H9 (cell line): ENCODE data around the gene AGK. TPM values are rescaled to one million over a fixed set of nuclear protein-coding genes. Genes with fewer than 3 reads are reported as not detected.

Experiments used
- DNase-seq: peaks from one replicate; pipeline ENCODE4 v3.0.0-alpha.2; 2017
- H2AFZ ChIP-seq: one replicate; pipeline ENCODE4 v1.6.1; 2013; ENCODE audit warnings: mild to moderate bottlenecking, low read length, control low read depth, moderate library complexity
- H2AK5ac ChIP-seq: 2 replicates; pipeline ENCODE4 v1.6.1; 2013; ENCODE audit warnings: low read length, control low read depth, mixed read lengths; ENCODE audit not compliant: insufficient read length
- H2BK120ac ChIP-seq: one replicate; pipeline ENCODE4 v1.6.1; 2013; ENCODE audit warnings: low read depth, mild to moderate bottlenecking, low read length, control low read depth, inconsistent platforms; ENCODE audit not compliant: poor library complexity, severe bottlenecking
- H2BK12ac ChIP-seq: 2 replicates; pipeline ENCODE4 v1.6.1; 2013; ENCODE audit warnings: low read length, control low read depth, mixed read lengths, low read depth; ENCODE audit not compliant: insufficient read length
- H2BK15ac ChIP-seq: 2 replicates; pipeline ENCODE4 v1.6.1; 2013; ENCODE audit warnings: low read depth, low read length, control low read depth
- H2BK20ac ChIP-seq: one replicate; pipeline ENCODE4 v1.6.1; 2013; ENCODE audit warnings: low read depth, mild to moderate bottlenecking, low read length, control low read depth, inconsistent platforms; ENCODE audit not compliant: poor library complexity, severe bottlenecking
- H2BK5ac ChIP-seq: 2 replicates; pipeline ENCODE4 v1.6.1; 2013; ENCODE audit warnings: low read length, control low read depth, mixed read lengths; ENCODE audit not compliant: insufficient read length
- H3K14ac ChIP-seq: 2 replicates; pipeline ENCODE4 v1.6.1; 2013; ENCODE audit warnings: low read length, control low read depth; ENCODE audit not compliant: insufficient read depth
- H3K18ac ChIP-seq: 2 replicates; pipeline ENCODE4 v1.6.1; 2013; ENCODE audit warnings: low read depth, mild to moderate bottlenecking, mixed read lengths, low read length, control low read depth; ENCODE audit not compliant: insufficient read length
- H3K23ac ChIP-seq: 2 replicates; pipeline ENCODE4 v1.6.1; 2013; ENCODE audit warnings: low read length, control low read depth, mixed read lengths, low read depth; ENCODE audit not compliant: insufficient read length
- H3K23me2 ChIP-seq: 2 replicates; pipeline ENCODE4 v1.6.1; 2013; ENCODE audit warnings: low read depth, mild to moderate bottlenecking, mixed read lengths, low read length, control low read depth; ENCODE audit not compliant: insufficient read length, poor library complexity, severe bottlenecking
- H3K27ac ChIP-seq: 2 replicates; pipeline ENCODE4 v1.5.1; 2013; ENCODE audit warnings: low read length, control low read depth, mixed read lengths, low read depth; ENCODE audit not compliant: insufficient read length
- H3K27me3 ChIP-seq: 2 replicates; pipeline ENCODE4 v1.6.1; 2013; ENCODE audit warnings: low read length, control low read depth, inconsistent platforms; ENCODE audit not compliant: insufficient read depth
- H3K4ac ChIP-seq: 2 replicates; pipeline ENCODE4 v1.6.1; 2013; ENCODE audit warnings: low read depth, mild to moderate bottlenecking, control low read depth, inconsistent platforms, low read length, moderate library complexity
- H3K4me1 ChIP-seq: 2 replicates; pipeline ENCODE4 v1.6.1; 2013; ENCODE audit warnings: low read length, control low read depth, inconsistent platforms; ENCODE audit not compliant: insufficient read depth
- H3K4me2 ChIP-seq: 2 replicates; pipeline ENCODE4 v1.6.1; 2013; ENCODE audit warnings: low read length, control low read depth, mixed read lengths; ENCODE audit not compliant: insufficient read length, insufficient read depth
- H3K56ac ChIP-seq: 2 replicates; pipeline ENCODE4 v1.6.1; 2013; ENCODE audit warnings: low read depth, mild to moderate bottlenecking, mixed read lengths, low read length, control low read depth; ENCODE audit not compliant: insufficient read length
- H3K79me1 ChIP-seq: 2 replicates; pipeline ENCODE4 v1.6.1; 2013; ENCODE audit warnings: low read depth, mild to moderate bottlenecking, moderate library complexity, low read length, control low read depth, inconsistent platforms; ENCODE audit not compliant: insufficient read depth, poor library complexity, severe bottlenecking
- H3K79me2 ChIP-seq: 2 replicates; pipeline ENCODE4 v1.6.1; 2013; ENCODE audit warnings: low read length, control low read depth, inconsistent platforms; ENCODE audit not compliant: insufficient read depth
- H3K9ac ChIP-seq: 2 replicates; pipeline ENCODE4 v1.6.1; 2013; ENCODE audit warnings: low read length, control low read depth, mixed read lengths; ENCODE audit not compliant: insufficient read length; ENCODE audit errors: extremely low read depth
- H3K9me3 ChIP-seq: one replicate; pipeline ENCODE4 v1.6.1; 2013; ENCODE audit warnings: low read depth, low read length, inconsistent platforms; ENCODE audit not compliant: control insufficient read depth
- H3T11ph ChIP-seq: one replicate; pipeline ENCODE4 v1.6.1; 2013; ENCODE audit warnings: mild to moderate bottlenecking, low read length, control low read depth, inconsistent platforms
- H4K20me1 ChIP-seq: one replicate; pipeline ENCODE4 v1.6.1; 2013; ENCODE audit not compliant: control insufficient read depth, insufficient read length, insufficient read depth
- H4K5ac ChIP-seq: 2 replicates; pipeline ENCODE4 v1.6.1; 2013; ENCODE audit warnings: low read depth, mild to moderate bottlenecking, mixed read lengths, low read length, control low read depth; ENCODE audit not compliant: insufficient read length
- H4K8ac ChIP-seq: replicated peaks from 2 replicates; pipeline ENCODE4 v1.6.1; 2013; ENCODE audit warnings: low read length, control low read depth, mixed read lengths, low read depth; ENCODE audit not compliant: insufficient read length
- H4K91ac ChIP-seq: 2 replicates; pipeline ENCODE4 v1.6.1; 2013; ENCODE audit warnings: low read depth, mild to moderate bottlenecking, moderate library complexity, mixed read lengths, low read length, control low read depth; ENCODE audit not compliant: insufficient read length
- H3K27ac Mint-ChIP-seq, 3 experiments: 2 replicates in 2 of 3; 3 replicates in 1 of 3; pipeline ENCODE4 v1.8.0; 2020 to 2021; ENCODE audit warnings: mixed read lengths in 3 of 3, mild to moderate bottlenecking in 1 of 3, moderate library complexity in 1 of 3
- H3K27me3 Mint-ChIP-seq: 2 replicates; pipeline ENCODE4 v1.8.0; 2021; ENCODE audit warnings: low read depth, mild to moderate bottlenecking, moderate library complexity, mixed read lengths
- H3K36me3 Mint-ChIP-seq, 3 experiments: 2 replicates in 2 of 3; 3 replicates in 1 of 3; pipeline ENCODE4 v1.8.0; 2020 to 2021; ENCODE audit warnings: low read depth in 3 of 3, mixed read lengths in 3 of 3; ENCODE audit not compliant: insufficient read depth in 1 of 3
- H3K4me1 Mint-ChIP-seq, 2 experiments: 2 replicates each; pipeline ENCODE4 v1.8.0; 2020; ENCODE audit warnings: mixed read lengths in 2 of 2
- H3K4me3 Mint-ChIP-seq, 2 experiments: 2 replicates in 1 of 2; 3 replicates in 1 of 2; pipeline ENCODE4 v1.8.0; 2020 to 2021; ENCODE audit warnings: mild to moderate bottlenecking in 2 of 2, mixed read lengths in 2 of 2, moderate library complexity in 1 of 2
- H3K9me3 Mint-ChIP-seq, 2 experiments: 2 replicates in 1 of 2; 3 replicates in 1 of 2; pipeline ENCODE4 v1.8.0; 2020; ENCODE audit warnings: mild to moderate bottlenecking in 2 of 2, mixed read lengths in 2 of 2, moderate library complexity in 1 of 2
- WGBS: extraction: QIAGEN DNeasy Blood & Tissue Kit; methylation state at CpG from one replicate; pipeline ENCODE4 v1.1.7; 2013; ENCODE audit warnings: missing lambda C conversion rate, low lambda C conversion rate, mixed read lengths; ENCODE audit not compliant: insufficient read length; ENCODE audit errors: extremely low coverage; 5-methylcytosine and 5-hydroxymethylcytosine counted together
- total RNA-seq: library from RNA; stranded (reverse); gene quantifications from 2 replicates; pipeline ENCODE4 v1.2.1, GENCODE V29; 2021
- TF ChIP-seq, protein P1 (sequence below): fragments of 200-600 bp; sonication (generic); conservative IDR thresholded peaks from 3 replicates; pipeline ENCODE4 v1.8.0; 2021; ENCODE audit warnings: antibody characterized with exemption, mild to moderate bottlenecking

Gene AGK
- total RNA-seq, 1 experiment from 2014 or later: 35.1 TPM

DNA sequence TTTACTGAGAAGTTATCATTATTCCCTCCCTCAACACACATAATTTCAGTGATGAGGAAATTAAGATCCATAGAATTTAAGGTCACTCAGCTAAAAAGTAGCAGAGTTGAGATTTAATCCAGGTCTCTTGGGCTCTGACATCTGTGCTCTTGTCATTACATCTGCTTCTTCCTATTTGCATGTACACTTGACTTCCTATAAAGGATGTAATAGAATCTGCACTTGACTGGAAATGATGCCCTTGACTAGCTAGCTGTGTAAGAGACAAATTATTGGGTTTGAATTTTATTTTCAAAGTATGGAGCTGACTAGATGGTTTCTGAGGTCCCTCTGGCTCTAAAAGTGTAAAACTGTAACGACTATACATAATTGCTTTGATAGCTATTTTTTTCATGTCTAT is 59.5 kb downstream of the AGK start:
- no peaks in the 10 kb centered on the region for H3K23me2 ChIP-seq
- no peak overlapping the region for H4K8ac ChIP-seq
- no peak overlapping the region for H3K4ac ChIP-seq
- WGBS: no CpG with 5 or more reads among the region's 1 CpG
- no peaks in the 10 kb centered on the region for H3K27me3 ChIP-seq
- H3K9ac ChIP-seq: no peak overlapping the region
- no peak overlapping the region for H3K4me2 ChIP-seq
- H3K4me1 ChIP-seq: no peaks in the 10 kb centered on the region
- no peaks in the 10 kb centered on the region for H4K20me1 ChIP-seq
- H3K36me3 Mint-ChIP-seq: peaks cover 26 to 44% (median 32%) of the 10 kb centered on the region in 3 experiments
- H3K4me3 Mint-ChIP-seq: no peak overlapping the region
- no peak overlapping the region for H2BK12ac ChIP-seq
- H2BK120ac ChIP-seq: no peak overlapping the region
- H4K5ac ChIP-seq: no peak overlapping the region
- no peak for DNase-seq
- H2AFZ ChIP-seq: no peak overlapping the region
- no peak overlapping the region for H4K91ac ChIP-seq
- peaks cover 8 to 9% of the 10 kb centered on the region in 2 experiments for H3K4me1 Mint-ChIP-seq
- no peak overlapping the region for H3K14ac ChIP-seq
- no peaks in the 10 kb centered on the region for H3K79me2 ChIP-seq
- H3K27ac Mint-ChIP-seq: no peak overlapping the region
- H3K9me3 ChIP-seq: peaks cover 8% of the 10 kb centered on the region
- no peak overlapping the region for H3K56ac ChIP-seq
- no peak overlapping the region for H3K18ac ChIP-seq
- no peak overlapping the region for H2AK5ac ChIP-seq
- H3K9me3 Mint-ChIP-seq: no peaks in the 10 kb centered on the region; a peak in 1 of 5 replicates
- TF ChIP-seq, protein P1, sequence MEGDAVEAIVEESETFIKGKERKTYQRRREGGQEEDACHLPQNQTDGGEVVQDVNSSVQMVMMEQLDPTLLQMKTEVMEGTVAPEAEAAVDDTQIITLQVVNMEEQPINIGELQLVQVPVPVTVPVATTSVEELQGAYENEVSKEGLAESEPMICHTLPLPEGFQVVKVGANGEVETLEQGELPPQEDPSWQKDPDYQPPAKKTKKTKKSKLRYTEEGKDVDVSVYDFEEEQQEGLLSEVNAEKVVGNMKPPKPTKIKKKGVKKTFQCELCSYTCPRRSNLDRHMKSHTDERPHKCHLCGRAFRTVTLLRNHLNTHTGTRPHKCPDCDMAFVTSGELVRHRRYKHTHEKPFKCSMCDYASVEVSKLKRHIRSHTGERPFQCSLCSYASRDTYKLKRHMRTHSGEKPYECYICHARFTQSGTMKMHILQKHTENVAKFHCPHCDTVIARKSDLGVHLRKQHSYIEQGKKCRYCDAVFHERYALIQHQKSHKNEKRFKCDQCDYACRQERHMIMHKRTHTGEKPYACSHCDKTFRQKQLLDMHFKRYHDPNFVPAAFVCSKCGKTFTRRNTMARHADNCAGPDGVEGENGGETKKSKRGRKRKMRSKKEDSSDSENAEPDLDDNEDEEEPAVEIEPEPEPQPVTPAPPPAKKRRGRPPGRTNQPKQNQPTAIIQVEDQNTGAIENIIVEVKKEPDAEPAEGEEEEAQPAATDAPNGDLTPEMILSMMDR: no peak
- no peaks in the 10 kb centered on the region for H3K27me3 Mint-ChIP-seq
- H3K79me1 ChIP-seq: no peaks in the 10 kb centered on the region
- H3T11ph ChIP-seq: no peak overlapping the region
- H2BK20ac ChIP-seq: no peak overlapping the region
- no peak overlapping the region for H3K23ac ChIP-seq
- no peak overlapping the region for H2BK15ac ChIP-seq
- H2BK5ac ChIP-seq: no peak overlapping the region
- H3K27ac ChIP-seq: no peak overlapping the region
